ENCODE measurements around the gene CDK6.

CDK6 gene

DNA sequence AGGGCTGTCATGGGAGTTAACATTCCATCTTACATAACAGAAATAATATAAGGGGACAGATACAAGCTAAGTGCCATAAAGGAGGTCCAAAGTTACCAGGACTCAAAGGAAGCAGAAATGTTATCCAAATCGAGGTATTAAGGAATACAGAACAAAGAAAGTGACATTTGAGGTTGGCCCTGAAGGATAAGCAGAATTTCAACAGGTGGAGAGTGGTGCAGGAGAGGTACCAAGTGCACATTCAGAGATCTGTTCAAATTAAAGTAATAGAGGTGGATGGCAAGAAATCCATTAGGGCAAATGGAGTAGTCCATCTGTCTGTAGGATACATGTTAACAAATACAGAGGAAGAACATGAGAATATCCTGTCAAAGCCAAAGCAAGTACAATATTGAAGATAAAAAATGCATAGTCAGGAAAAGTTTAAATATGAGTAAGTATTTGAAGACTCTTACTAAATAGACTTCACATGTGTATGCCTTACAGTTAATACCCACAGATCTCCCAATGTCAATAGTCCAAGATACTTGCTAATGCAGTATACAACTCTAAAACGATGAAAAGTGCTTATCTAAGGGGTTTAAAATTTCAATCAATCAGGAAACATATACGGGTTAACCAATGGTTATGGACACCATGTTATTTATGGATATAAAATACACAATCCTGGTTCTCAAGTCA, 10.0 kb downstream of the CDK6 start:
- no peak for DNase-seq (ENCODE audit: low read depth)

DNA sequence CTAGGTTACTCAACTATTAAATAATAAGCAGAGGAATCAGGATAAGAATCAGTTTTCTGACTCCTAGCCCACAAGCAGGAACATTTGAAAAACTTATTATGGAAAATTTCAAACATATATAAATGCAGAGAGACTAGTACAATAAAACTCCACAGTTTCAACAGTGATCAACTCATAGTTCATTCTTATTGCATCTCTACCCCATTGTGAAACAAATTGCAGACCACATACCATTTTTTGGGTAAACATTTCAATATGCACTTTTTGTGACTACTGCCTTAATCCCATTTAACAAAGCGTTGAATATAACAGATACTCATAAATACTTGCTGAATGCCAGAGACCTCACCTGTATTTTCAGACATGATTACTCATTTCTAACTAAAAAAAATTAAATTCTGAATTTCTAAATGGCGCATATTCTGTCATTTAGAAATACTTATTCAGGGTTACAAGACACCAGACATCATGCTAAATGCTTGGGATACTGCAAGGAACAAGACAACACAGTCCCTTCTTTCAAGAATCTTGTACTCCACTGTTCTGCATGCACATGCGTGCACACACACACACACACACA, 11.4 kb downstream of the CDK6 start:
- no peak for DNase-seq (ENCODE audit: low read depth)

DNA sequence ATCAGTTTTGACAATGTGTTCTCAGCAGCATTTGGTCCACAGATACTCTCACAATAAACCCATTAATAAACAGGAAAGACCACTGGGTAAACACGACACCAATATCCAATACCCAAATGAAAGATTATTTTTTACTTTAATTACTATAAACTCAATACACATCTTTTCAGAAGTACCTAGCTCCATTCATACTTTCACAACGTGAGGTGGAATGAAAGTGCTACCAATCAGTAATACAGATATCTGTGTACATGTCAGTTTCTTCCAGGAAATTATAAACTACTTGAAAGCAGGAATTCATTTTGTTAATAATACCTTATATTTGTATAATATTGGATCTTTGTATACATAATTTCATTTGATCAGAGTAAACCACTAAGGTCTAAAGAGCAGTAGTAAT, 11.9 kb downstream of the CDK6 start:
- DNase-seq (ENCODE audit: low read depth), result no peak

DNA sequence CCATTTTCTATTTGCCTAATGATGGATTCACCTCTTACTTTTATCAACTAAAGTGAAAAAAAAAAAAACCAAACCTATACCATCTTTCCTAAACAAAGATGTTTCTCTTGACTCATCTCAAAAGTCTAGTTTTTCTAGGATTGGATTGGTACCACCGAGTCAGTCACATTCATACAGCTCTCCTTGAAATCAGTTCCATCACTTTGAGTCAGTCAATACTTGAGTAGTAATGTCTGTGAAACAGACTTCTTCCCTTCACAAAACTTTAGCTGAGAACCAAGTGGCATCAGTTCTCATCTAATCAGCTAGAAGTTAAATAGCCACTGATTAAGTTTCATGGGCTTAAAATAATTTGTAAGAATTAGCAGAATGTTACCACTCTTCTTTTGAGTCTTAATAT, 13.3 kb downstream of the CDK6 start:
- no peak for DNase-seq (ENCODE audit: low read depth)

DNA sequence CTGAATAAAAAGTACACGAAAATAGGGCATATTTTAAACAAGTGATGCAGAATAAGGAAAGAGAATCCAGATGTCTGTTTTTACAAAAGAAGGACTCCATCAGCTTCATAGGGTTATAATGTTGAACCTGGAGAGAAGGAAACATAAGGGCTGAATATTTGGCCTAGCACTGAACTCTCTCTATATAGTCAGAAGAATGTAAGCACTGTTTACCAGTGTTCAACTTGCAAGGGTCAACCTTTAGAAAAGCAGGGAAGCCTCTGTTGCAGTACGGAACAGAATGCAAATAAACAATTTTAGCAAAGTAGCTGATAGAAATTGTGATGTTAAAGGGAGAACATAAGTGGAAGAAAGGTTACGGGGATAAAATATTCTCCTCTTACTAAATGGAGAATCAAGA, 16.2 kb downstream of the CDK6 start:
- DNase-seq (ENCODE audit: low read depth), result no peak

DNA sequence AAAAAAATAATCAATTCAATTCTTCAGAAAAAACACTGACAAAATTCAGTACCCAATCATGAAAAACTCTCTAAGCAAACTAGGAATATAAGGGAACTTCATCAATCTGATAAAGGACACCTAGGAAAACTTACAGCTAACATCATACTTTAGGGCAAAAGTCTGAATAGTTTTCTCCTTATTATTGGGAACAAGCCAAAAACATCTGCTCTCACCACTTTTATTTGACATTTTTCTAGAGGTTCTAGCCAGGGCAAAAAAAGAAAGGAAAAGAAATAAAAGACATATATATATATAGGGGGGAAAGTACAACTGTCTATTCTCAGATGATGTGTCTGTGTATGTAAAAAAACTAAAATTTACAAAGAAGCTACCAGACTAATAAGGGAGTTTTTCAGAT, 19.0 kb downstream of the CDK6 start:
- no peak for DNase-seq (ENCODE audit: low read depth)

DNA sequence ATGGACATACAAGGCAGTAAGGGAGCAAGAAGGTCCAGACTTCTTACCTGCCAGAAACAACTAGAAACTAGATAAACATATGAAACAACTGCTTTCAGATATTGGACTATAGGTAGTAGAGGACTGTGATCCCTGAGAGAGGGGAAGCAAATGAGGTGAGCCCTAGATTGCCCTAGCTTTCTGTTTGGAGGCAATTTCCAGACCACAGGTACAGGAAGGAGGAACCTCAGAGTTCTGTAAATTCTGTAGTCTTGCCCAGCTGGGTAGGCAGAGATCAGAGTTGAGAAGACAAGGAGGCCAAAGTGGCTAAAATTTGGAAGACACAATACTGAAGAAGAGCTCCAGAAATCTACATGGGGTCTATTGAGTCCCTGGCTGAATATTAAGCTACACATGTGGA, 21.0 kb downstream of the CDK6 start:
- DNase-seq (ENCODE audit: low read depth), result no peak

DNA sequence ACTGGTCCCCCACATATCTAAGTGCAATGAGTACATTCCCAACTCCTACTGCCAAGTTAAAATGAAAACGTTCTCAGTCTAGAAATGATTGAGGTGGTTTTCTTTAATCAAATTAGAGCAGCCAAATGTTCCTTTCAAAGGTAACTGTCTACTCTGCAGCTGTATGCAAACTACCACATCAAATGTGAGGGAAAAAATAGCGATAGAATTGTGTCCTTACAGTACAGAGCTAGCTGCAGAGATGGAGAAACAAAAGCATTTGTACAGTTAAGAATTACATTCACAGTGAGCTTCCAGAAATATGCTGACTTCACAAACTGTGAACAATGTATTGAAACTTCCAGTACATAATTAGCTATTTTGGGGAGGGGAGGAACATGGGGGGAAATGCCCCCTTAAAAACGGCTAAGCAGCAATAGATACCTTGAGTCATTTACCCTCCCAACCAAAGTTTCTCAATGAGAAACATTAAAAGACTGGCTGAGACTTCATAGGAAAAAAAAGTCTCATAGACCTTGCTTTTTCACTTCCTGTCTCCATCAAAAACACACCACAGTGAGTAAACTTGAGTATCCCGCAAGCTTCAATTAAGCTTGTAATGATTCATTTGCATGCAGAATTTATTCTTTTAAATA, 22.9 kb downstream of the CDK6 start:
- no peak for DNase-seq (ENCODE audit: low read depth)

DNA sequence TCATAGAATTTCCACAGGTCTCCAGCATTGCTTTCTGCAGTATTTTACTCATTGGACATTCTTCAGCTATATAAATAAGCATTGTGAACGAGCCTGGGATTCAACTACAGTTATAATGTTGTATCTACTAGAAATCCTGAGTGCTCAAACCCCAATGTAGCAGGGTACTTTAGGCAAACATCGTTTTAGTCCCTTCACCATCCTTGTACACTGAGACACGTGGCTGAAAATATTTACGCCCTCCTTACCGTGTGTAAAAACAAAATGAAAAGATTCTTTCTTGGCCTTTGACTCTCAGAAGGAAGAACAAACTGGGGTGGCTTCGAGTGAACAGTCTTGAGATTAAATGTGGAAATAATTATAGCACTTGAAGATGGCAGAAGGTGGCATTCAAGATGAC, 25.2 kb downstream of the CDK6 start:
- no peak for DNase-seq (ENCODE audit: low read depth)

DNA sequence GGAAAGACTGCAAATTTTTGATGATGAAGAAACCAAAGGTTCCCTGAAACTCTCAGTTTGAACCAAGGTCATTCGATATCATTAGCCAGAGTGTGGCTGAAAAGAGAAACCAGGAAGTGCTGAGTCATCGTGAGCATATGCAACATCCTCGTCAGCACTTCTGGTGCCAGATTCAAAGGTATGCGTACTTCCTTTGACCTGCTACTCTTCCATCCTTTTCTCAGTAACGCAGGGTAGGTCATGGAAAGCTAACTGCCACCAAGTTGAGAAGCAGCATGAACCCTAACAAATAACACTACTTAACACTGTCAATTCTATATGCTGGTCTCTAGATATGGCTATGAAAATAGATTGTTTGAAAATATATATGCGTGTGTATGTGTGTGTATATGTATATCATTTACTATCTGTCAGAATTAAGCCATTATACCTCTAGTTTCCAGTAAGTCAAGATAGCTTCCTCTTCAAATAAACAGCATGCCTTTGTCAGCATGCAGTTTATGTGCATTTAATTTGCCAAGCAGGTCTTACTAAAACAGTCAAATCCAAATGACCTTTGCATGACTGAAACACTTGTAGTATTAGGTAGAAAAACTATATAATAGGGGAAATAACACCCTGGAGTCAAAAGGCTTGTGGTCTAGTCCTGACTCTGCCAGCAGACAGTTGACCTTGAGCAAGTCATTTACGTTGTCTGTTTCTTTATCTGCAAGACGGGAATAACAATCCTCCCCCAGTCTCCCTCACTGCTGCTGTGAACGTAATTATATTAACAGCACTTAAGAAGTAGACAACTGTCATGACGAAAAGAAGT, 26.4 kb downstream of the CDK6 start:
- DNase-seq (ENCODE audit: low read depth), result peak; percentile 53

DNA sequence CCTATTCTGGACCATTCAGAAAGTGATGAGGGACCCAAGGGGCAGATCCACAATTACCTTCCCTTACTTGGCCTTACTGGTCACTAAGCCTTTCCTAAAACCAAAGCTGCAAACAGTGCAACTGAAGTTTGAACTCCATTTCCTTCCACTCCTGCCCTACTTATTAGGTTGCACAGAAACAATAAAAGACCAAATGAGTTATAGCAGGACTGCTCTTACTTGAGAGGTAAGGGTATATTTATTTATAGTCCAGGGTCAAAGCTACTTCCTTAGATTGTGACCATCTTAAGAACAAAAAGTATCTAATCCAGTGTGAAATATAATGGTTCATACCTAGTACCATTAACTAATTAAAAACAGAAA, 27.0 kb downstream of the CDK6 start:
- DNase-seq (ENCODE audit: low read depth), result no peak

DNA sequence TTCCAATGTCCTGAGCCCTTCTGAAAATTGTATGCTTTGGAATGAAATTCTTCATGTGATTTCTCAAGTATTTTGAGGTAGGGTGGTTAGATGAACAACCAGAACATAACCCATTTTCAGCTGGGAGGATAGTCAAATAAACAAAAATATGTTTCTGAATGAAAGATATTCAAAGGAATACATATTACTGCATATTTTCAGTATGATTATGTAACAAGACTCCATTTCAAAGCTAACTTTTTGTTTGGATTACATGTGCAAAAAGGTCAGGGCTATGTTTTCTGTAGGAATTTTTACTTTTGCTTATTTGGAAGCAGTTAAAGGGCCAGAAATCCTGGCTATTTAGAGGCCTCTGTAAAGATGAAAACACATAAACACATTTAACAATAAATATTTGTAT, 27.7 kb downstream of the CDK6 start:
- DNase-seq (ENCODE audit: low read depth), result no peak

DNA sequence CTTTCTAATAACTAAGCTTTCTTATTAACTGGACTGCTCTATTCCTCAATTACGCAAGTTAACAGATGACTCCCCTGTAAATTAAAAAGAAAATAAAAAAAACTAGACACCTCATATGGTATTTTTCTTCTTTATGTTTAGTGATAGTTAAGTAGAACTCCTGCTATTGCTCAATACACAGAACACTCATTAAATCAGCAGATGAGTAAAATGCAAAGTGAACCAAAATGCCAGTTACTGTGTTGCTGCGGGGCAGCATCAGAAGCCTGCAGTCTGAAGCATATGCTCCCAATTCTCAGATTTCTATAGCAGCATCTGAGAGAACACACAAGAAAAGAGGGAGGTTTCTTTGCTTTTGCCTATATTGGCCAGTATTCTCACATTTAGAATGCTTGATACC, 28.4 kb downstream of the CDK6 start:
- DNase-seq (ENCODE audit: low read depth), result no peak

DNA sequence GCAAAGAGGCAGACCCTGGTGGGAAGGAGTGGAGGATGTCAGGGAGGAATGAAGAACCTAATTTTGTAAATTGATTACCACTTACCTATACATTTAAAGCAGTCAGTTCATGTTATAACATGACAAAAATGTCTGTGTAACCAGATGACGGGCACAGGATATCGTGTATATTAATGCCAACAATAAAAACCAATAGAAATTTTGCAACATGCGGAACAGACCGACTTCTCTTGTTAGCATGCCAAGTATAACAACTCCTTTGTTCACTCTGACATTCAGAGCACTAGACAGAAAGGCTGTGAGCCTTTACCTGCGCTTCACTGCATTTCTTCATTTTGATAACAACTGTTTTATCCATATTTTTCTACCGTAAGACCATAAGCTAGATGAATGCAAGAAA, 29.9 kb downstream of the CDK6 start:
- DNase-seq (ENCODE audit: low read depth), result no peak

DNA sequence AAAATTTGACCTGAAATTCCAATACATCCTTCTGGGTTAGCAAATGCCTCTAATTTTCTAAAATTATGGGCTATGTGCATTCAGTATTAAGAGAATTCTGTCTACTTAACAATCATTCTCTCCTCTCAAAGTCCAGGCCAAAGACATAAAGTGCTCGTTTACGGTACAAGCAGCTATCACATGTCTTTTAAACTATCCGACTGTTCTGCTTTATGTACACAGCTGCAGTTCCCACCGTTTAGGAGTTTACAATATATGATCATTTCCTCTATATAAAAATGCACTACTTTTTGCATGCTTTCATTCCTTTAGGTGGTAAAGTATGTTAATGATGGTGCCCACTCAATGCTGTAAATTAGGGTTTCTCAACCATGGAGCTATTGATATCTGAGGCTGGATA, 34.0 kb downstream of the CDK6 start:
- DNase-seq (ENCODE audit: low read depth), result no peak

DNA sequence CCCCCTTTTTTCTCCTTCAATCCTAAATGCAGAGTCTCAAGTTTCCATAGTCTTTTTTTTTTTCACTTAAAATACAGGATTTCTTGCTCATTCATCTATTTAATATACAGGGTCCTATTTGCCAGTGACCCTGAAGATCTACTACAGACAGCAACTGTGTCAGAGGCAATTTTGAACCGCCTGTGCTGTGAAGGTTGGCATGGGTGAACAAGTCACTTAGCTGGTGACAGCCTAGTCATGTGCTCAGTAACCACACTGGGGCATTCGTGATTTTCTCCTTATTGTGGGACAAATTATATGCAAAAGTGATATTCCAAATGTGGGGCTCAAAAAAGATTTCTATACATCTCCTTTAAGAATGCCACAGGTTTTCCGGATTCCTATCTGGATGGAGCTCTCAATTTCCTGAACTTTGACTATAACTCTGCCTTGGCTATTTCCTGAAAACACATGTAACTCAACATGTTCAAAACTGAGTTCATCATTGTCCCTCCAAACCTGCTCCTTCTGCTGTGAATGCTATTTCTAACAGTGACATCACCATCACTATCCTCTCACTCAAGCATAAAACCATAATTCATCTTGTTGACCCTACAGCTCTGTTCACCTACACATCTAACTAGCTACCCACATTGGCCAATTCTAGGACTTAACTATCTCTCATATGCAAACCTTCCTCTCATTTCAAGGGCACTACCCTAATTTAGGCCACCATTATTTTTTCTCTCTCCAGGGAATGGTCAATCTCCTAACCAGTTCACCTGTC, 36.7 kb downstream of the CDK6 start:
- no peak for DNase-seq (ENCODE audit: low read depth)

DNA sequence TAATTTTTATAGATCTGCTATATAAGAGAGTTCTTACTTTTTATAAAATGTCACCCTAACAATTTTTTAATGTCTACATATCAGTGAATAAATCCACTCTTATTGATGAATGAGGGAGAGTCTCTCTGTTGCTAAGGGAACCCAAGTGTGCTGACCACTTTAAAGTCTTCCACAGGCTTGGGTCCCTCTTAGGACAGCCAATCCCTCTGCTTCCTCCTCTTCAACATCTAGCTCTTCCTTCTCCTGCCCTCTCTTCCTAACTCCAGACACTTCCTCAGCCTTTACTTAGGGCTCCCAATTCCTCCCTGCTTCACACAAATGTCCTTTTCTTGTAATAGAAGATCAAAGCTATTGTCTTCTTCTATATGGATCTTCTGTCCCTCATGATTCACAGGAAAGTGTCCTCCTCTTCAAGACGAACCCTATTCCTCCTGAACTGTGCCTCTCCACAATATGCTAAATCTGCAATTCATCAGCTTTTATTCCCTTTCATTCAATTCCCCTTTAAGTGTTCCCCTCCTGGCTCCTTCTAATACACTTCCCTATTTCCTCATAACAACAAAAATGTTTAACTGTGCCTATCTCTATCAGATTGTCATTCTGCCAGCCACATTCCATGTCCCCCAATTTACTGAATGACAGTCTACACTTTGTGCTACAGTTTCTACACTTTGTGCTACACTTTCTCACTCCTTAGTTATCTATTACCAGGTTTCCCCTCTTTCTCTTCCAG, 37.7 kb downstream of the CDK6 start:
- DNase-seq (ENCODE audit: low read depth), result no peak

DNA sequence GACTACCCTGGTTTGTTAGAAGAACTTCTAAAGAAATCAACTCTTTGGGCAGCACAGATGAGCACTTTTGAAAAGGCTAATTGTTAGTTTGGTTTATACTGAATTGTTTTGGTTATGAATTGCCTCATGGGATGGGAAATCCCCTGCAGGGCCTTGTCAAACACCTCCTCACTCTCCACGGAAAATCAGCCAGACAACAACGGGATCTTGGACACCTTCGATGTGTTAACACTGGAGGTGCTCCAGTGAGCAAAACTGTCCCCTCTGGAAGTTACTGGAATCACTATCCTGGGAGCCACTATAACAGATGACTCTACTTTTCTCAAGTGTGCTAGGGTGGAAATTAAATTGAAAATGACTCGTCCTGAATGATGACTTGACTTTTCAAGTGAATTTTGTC, 38.7 kb downstream of the CDK6 start:
- DNase-seq (ENCODE audit: low read depth), result no peak

DNA sequence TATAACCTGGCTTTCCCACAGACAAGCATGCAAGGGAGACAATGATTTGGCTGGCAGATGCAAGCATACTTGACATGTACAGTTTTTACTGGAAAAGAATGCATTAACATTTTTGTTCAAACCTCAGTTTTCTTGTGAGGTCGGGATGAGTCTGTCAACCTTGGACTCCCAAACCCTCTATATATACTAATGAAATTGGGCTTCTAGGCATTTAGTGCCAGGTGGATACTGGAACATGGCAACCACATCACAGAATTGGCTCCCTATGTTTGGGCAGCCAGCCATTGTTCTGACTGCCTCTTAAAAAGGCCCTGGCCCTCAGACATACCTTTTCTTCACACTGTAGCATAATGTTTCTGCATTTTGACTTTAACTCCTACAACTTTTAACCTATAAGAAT, 39.1 kb downstream of the CDK6 start:
- DNase-seq (ENCODE audit: low read depth), result no peak

DNA sequence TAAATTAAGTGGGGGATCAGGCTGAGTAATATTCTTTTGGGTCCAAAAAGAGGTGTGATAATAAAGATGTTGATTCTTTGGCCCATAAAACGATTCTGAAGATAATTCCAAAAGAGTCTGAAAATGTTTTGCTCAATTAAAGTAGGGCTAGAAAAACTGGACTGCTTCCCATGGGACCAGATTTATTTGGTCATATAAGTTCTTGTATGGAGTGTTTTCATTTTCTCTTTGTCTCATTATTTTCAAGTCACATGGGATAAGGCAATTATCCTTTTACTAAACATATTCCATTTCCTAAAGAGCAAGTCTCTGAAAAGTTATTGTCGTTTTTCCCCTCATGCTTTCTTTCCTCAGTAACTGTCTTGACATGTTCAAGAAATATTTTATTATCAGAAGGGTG, 41.5 kb downstream of the CDK6 start:
- no peak for DNase-seq (ENCODE audit: low read depth)

DNA sequence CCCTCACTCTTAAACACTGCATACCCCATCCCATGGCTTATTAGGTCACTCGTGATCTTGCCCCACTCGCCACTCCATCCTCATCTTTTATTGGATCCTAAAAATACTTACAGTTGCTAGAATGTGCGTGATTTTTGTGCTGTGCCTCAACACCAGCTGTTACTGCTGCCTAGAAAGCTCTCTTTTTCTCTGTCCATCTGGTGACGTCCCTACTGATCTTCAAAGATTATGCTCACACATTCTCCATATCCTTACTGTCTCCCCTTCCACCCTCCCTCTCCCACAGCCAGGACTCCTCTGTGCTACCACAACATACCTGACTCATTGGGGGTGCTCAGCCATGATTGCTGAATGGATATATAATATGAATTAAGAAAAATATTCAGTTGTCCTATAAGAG, 42.0 kb downstream of the CDK6 start:
- DNase-seq (ENCODE audit: low read depth), result no peak

All from stimulated activated CD4-positive, alpha-beta T cell treated with anti-CD3 and anti-CD28 coated beads, Interleukin-2, amount 100 ng/mL, for 4 hours (primary cell).